GM18951 (cell line): ENCODE data around the gene ARHGEF4.

Experiments used
- POLR2A ChIP-seq: IDR thresholded peaks from 4 replicates; pipeline ENCODE4 v1.6.1; 2011; ENCODE audit warnings: mild to moderate bottlenecking; ENCODE audit not compliant: insufficient read length, insufficient read depth; ENCODE audit errors: extremely low read depth
- in situ Hi-C: fragments of 300-500 bp; cut with MboI; formaldehyde crosslinking; loops from one replicate; pipeline ENCODE4 v1.12.0; 2022; ENCODE audit warnings: low sequenced_read_pairs, mixed read lengths, inconsistent platforms; ENCODE audit not compliant: unreplicated experiment

ARHGEF4 gene

GRCh38 chr2:130996691-130997090, 160.0 kb downstream of the ARHGEF4 start:
- TF ChIP-seq POLR2A, result no peak
- in situ Hi-C loops, result no loop called here

GRCh38 chr2:130997198-130997597, 160.5 kb downstream of the ARHGEF4 start:
- in situ Hi-C loops, result no loop called here
- no peak for TF ChIP-seq POLR2A

GRCh38 chr2:130998561-130998960, 161.8 kb downstream of the ARHGEF4 start:
- in situ Hi-C loops, result no loop called here
- TF ChIP-seq POLR2A, result no peak

GRCh38 chr2:131004446-131005209, 167.9 kb downstream of the ARHGEF4 start:
- in situ Hi-C loops, result no loop called here
- no peak for TF ChIP-seq POLR2A

GRCh38 chr2:131005216-131005935, 168.7 kb downstream of the ARHGEF4 start:
- in situ Hi-C loops, result no loop called here
- no peak for TF ChIP-seq POLR2A

GRCh38 chr2:131006561-131006960, 169.8 kb downstream of the ARHGEF4 start:
- in situ Hi-C loops, result no loop called here
- no peak for TF ChIP-seq POLR2A

GRCh38 chr2:131008967-131009366, 172.3 kb downstream of the ARHGEF4 start:
- in situ Hi-C loops, result no loop called here
- no peak for TF ChIP-seq POLR2A

GRCh38 chr2:131009713-131010475, 173.2 kb downstream of the ARHGEF4 start:
- TF ChIP-seq POLR2A, result no peak

GRCh38 chr2:131010566-131010965, 173.9 kb downstream of the ARHGEF4 start:
- no peak for TF ChIP-seq POLR2A
- in situ Hi-C loops, result no loop called here

More at GRCh38 chr2:131009713-131010475, 173.2 kb downstream of the ARHGEF4 start:
- in situ Hi-C loops, result no loop called here

- TF ChIP-seq POLR2A, result no peak
- in situ Hi-C loops, result no loop called here
Observed at GRCh38 chr2:131011486-131011885, 174.8 kb downstream of the ARHGEF4 start.

GRCh38 chr2:131014141-131014540, 177.4 kb downstream of the ARHGEF4 start:
- TF ChIP-seq POLR2A, result no peak
- in situ Hi-C loops, result no loop called here

- no peak for TF ChIP-seq POLR2A
- in situ Hi-C loops, result no loop called here
Observed at GRCh38 chr2:131015764-131016163, 179.1 kb downstream of the ARHGEF4 start.

GRCh38 chr2:131016826-131017741, 180.4 kb downstream of the ARHGEF4 start:
- in situ Hi-C loops, result no loop called here
- no peak for TF ChIP-seq POLR2A

- no peak for TF ChIP-seq POLR2A
- in situ Hi-C loops, result no loop called here
Observed at GRCh38 chr2:131022731-131023130, 186.0 kb downstream of the ARHGEF4 start.
